Fibroblast of peridontal ligament (primary cell): ENCODE results near the gene PINK1.

Experiments used
- DNase-seq: peaks from one replicate; pipeline ENCODE4 v3.0.0-alpha.2; 2010; ENCODE audit errors: extremely low read depth

The PINK1 gene

DNA sequence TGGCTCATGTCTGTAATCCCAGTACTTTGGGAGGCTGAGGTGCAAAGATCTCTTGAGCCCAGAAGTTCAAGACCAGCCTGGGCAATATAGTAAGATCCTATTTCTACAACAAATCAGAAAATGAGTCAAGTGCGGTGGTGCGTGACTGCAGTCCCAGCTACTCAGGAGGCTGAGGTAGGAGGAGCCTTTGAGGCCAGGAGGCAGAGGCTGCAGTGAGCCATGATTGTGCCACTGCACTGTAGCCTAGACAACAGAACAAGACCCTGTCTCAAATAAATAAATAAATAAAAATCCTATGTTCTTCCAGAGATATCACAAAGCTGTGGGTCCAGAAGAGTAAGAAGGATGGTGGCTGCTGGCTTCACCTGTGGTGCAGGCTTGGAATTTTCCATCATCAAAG, 22.3 kb upstream of the PINK1 start:
- DNase-seq = no peak

DNA sequence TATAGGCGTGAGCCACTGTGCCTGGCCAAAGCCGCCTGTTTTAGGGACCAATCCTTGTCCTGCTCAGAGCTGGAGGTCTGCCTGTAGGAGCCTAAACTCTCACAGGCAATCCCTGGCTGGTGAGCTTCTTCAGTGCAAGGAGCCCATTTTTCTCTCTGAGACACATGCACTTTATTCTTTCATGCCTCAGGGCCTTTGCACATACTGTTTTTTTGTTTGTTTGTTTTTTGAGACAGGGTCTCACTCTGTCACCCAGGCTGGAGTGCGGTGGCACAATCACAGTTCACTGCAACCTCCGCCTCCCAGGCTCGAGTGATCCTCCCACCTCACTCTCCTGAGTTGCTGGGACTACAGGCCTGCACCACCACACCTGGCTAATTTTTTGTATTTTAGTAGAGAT, 21.6 kb upstream of the PINK1 start:
- no peak for DNase-seq

DNA sequence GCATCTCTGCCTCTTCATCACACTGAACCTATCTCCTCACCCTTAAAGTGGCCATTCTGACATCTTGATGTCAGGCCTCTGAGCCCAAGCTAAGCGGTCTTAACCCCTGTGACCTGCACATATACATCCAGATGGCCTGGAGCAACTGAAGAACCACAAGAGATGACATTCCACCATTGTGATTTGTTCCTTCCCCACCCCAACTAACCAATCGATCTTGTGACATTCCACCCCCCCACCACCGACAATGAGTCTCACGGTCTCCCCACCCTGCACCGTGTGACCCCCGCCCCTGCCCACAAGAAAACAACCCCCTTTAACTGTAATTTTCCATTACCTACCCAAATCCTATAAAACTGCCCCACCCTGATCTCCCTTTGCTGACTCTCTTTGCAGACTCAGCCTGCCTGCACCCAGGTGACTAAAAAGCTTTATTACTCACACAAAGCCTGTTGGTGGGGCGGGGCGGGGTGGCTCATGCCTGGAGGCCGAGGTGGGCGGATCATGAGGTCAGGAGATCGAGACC, 21.0 kb upstream of the PINK1 start:
- no peak for DNase-seq

GRCh38 chr1:20614131-20614579, 19.1 kb upstream of the PINK1 start:
- no peak for DNase-seq

DNA sequence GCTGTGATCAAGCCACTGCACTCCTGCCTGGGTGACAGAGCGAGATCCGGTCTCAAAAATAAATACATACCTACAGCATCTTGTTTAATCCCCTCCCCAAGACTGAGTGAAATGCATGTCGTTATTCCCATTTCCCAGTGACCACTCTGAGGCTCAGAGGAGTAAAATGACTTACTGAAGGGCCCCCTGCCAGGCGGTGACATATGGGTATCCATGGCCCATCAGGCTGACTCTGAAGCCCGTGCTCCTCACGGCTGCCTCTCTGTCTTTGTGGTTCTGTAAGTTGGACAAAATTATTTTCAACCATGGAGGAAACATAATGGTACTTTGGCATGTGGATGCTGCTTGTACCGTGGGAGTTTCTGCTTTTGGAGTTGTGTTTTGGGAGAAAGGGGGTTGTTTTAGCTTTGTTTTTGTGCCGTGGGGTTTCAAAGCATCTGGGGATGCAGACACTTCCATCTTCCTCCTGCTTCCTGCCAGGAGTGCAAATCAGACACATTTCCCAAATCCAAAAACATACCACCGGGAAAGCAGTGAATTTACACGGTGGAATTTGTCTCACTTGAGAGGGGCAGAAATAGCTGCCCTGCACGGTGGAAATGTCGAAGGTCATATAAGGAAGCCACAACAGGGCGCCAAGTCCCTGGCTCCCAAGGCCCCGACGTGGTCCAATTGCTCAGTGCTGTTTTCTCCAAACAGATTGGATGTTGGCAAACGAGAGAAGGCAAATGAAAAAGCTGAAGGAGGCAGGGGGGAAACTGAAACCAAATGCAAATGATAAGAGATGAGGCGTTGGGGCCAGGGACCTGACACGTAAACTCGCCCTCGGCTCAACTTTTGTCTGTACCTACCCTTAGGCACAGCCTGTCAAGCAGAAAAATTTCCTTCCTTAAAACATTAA, 17.1 kb upstream of the PINK1 start:
- DNase-seq = peak; percentile 29

DNA sequence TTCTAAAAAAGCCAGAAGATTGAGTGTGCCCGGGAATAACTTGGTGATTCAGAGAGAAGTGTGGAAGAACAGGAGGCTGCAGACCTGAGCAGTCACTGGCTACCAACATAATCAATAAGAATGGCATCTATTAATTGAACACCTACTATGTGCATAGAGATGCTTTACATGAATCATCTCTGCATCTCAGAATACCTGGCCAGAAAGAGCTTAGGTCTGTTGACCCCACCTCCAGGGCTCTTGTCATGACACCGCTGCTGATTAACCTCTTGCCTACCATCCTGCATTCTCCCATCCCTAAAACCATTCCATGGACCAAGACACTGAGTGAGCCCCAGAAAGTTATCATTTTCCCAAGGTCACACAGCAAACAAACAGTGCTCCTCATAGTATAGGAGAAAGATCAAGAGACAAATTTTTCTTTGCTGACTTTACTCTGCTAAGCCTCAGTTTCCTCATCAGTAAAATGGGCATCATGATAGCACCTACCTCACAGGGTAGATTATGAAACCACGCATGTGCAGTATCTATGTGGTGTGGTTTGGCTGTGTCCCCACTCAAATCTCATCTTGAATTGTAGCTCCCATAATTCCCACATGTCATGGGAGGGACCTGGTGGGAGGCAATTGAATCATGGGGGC, 16.3 kb upstream of the PINK1 start:
- no peak for DNase-seq

DNA sequence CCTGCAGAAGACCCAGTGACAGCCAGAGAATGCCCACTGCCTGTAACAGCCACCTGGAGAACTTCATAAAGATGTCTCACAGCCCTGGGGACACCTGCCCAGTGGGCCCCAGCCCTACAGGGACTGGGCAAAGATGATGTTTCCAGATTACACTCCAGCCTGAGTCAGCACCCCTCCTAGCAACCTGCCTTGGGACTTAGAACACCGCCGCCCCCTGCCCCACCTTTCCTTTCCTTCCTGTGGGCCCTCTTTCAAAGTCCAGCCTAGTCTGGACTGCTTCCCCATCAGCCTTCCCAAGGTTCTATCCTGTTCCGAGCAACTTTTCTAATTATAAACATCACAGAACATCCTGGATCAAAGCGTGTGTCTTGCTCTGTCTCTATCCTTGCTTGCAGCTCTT, 14.7 kb upstream of the PINK1 start:
- no peak for DNase-seq

DNA sequence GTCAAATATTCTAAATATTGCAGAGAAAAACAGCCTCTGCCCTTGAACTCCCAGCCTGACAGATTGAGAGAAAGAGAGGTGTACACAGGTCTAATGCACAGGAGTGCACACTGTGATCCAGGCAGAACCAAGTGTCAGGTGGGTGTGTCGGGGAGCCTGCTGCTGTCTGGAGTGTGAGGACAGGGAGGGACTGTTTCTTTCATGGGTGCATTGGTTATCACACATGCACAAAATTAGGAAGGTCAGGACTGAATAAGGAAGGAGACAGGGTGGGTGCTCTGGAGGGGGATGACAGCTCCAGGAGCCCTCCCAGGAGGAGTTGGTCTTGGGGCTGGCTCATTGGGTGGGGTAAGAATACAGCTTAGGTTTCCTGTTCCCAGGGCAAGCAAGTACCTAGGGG, 13.3 kb upstream of the PINK1 start:
- DNase-seq = no peak

GRCh38 chr1:20621012-20621411, 12.2 kb upstream of the PINK1 start:
- DNase-seq = no peak

GRCh38 chr1:20624709-20625108, 8.5 kb upstream of the PINK1 start:
- no peak for DNase-seq

DNA sequence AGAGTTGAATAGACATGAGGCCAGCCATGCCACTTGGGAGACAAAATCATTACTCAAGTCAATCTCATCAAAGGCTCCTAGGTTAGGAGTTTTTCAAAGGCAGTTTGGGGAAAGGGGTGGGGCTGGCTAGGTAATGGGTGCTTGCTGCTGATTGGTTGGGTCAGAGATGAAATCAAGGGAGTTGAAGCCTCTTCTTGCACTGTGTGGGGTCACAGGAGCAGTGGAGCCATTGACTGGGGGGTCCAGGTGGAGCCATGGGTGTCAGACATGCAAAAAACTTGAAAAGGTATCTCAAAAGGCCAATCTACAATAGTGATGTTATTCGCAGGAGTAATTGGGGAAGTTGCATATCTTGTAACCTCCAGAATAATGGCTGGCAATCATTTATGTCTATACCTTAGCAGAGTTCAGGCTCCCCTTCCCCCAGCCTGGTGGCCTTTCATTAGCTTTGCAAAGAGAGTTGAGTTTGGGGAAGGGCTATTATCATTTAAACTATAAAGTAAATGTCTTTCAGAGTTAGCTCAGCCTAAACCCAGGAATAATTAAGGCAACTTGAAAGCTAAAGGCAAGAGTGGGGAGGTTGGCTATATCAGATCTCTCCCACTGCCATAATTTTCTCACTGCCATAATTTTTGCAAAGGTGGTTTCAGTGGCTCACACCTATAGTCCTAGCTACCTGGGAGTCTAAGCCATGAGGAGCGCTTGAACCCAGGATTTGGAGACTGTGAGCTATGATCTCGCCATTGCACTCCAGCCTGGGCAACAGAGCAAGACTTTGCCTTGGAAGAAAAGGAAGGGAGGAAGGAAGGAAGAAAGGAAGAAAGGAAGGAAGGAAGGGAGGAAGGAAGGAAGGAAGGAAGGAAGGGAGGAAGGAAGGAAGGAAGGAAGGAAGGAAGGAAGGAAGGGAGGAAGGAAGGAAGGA, 7.8 kb upstream of the PINK1 start:
- DNase-seq = no peak

DNA sequence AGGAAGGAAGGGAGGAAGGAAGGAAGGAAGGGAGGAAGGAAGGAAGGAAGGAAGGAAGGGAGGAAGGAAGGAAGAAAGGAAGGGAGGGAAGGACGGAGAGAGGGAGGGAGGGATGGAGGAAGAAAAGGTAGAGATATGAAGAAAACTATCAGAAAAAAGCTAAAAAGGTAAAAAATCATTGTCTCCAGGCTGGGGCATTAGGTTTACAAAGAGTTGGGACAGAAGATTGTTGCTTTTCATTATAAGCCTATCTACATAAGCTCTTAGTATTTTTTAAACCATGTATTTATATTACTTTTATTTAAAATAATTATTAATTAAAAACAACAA, 7.2 kb upstream of the PINK1 start:
- no peak for DNase-seq

DNA sequence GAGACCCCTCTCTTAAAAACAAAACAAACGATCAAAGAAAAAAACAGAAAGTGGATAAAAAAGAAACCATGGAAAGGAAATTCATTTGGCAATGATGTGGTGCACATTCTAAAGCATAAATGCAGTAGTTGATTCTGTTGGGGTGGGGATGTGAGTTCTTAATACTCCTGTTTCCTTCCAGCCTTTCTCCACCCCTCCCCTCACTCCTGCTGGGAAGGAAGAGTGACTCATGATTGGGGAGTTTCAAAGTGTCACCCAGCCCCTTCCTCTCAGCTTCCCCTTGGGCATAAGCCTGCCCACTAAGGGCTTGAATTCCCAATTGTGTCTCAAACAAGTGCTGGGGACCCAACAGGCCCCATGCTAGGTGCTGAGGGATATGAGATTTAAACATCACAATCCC, 6.7 kb upstream of the PINK1 start:
- DNase-seq = no peak

DNA sequence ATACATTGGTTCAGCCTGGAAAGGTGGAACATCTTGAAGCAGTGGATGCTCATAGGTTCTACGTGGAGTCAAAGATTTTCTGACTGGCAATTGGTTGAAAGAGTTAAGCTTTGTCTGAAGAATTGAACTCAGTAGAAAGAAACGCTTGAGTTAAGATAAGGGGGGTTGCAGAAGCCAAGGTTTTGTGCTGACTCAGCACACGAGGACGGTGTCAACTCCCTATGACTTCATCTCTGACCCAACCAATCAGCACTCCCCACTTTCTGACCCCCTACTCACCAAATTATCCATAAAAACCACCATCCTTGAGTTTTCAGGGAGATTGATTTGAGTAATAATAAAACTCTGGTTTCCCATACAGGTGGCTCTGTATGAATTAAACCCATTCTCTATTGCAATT, 2.5 kb upstream of the PINK1 start:
- DNase-seq = no peak

DNA sequence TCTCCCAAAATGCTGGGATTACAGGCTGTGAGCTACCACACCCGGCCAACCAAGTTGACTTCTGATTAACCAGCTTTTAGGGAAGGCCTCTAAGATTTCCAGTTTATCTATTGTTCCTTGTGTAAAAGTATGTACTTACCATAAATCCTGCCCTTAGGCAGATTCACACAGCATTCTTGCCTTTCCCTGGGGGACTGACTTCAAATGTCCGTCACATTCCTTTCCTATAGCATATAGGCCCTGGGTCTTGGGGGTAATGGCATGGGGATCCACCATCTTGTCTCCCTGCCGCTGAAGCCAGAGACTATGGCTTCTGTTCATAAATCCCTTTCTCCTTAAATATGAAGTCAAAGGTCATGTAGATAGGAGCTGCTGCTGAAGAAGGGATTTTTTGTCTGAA, 872 bp upstream of the PINK1 start:
- no peak for DNase-seq

- DNase-seq = no peak
Measured at GRCh38 chr1:20634065-20634593, 871 bp downstream of the PINK1 start.

DNA sequence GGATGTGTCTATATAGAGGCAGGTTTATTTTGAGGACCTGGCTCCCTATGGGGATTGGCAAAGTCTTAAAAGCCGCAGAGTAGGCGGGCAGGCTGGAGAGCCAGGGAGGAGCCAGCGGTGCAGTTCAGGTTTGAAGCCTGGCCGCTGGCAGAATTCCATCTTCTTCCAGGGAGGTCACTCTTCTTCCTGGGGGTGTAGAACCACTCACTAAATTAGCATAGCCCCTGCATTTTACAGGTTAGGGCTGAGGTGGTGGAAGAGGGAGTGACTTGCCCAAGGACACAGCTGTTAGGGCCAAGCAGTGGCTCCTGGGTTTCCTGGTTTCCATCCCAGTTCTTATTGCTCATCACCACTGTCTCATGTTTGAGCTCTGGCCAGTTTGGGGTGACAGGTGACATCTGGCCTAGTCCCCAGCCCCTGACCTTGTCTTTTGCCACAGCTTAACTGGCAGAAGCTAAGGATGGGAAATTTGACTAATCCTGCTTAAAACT, 1.4 kb downstream of the PINK1 start:
- DNase-seq = no peak

DNA sequence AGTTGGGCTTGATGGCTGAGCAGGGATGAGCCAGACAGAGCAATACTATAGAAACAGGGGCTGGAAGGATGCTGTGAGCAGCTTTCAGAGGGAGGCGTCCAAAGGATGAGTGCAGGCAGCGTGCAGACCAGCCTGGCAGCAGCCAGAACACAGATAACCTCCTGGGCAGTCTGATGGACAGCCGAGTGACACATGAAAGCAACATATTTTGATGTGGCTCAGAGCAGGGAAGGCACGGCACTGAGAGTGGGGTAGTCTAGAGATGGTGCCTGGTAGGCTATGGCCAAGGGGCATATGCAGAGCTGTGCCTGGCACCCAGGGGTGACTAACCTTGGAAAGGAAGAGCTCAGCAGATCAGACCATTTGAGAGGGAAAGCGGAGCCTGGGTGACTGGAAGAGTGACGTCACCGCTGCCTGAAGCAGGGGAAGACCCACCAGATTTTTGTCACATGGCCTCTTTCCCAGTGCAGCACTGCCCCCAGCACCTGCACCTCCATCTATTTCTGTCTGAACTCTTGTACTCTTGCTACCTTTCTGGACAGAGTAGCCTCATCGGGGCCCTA, 3.6 kb downstream of the PINK1 start:
- no peak for DNase-seq

DNA sequence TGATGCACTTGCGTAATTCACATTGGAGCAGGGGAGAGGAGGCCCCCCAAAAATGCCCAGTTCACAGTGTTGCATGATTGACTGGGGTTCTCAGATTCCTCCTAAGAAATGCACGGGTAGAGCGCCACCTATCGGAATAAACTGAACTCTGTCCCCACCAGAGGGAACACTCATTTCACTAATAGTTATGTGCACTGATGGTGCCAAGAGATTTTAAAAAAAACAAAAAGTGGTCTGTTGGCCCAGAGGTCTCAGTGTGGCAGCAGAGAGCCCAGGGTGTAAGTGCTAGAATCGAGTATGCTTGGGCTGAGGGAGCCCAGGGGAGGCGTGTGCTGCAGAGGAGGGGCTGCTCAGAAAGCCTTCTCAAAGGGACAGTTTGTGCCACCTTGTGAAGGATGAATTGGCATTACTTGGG, 6.9 kb downstream of the PINK1 start:
- DNase-seq = peak; percentile 70

DNA sequence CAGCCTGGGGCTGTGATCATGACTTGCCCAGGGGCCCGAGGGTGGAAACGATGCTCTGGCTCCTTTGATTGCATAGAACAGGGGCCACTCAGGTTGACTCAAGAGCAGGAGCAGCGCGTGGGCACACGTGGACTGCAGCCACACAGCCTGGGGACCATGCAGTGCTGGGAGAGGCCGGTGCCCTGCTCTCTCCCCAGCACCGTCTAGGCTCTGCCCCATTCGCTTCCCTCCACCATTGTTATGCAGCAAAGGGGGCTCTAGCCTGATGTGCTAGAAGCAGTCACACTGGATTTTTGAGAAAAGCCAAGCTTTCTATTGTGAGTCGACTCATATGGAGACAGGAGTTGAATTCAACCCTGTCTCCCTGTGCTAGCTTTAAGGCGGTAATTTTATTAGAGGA, 8.7 kb downstream of the PINK1 start:
- no peak for DNase-seq

DNA sequence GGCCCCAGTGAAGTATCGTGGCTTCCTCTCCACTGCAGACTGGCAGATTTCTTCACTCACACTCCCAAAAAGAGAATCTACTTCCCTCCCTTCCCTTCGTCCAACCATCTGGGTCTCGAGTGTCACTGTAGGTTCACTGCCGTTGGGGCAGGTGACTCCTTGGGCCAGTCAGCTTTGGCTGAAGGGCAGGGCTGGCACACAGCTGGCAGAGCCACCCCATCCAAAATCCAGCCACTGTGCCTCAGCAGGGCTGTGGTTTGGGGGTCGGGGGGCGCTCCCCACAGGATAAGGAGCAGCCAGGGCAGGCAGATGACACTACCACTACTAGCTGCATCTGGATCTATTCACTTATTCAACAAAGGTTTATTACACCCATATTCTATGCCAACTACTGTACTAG, 9.8 kb downstream of the PINK1 start:
- no peak for DNase-seq
